GM18520 (cell line): Measurements from ENCODE around the gene SERPINC1.
"Not testable (repeated sequence)": the region's sequence is repeated elsewhere in the genome, so short reads cannot be mapped to it uniquely, and the experiment has no call there.

Experiments used
- ATAC-seq: cut with Tn5 transposase; IDR thresholded peaks from one replicate; pipeline ENCODE4 v1.9.1; 2021; ENCODE audit not compliant: unreplicated experiment

Gene SERPINC1

DNA sequence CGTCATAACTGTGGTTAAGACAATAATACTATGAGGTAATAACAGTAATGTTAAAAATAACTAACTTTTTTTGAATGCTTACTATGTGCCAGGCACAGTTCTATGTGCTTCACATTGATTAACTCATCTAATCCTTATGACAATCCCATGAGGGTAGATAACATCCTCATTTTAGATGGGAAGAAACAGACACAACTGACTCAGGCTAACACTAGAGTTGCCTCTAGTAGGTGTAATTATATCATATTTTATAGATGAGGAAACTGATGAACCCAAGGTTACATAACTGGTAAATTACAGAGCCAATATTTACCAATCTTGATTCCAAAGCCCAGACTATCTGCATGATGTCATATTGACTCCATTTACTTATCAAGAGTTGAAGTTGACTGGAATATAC is 23.5 kb downstream of the SERPINC1 start:
- ATAC-seq, result no peak

DNA sequence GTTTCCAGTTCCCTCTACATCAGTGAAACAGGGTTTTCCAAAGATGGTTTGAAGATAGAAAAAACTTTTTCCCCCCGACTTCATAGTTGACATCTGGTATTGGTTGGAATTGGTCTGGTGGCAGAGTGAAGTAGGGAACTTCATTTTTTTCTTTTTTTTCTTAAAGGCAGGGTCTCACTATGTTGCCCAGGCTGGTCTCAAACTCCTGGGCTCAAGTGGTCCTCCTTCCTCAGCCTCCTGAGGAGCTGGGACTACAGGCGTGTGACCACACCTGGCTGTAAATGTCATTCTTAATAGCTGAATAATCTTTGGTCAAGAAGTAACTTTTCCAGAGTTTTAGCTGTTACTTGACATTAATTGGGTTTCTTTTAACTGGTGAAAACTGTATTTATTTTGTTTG is 27.2 kb downstream of the SERPINC1 start:
- ATAC-seq, result no peak

DNA sequence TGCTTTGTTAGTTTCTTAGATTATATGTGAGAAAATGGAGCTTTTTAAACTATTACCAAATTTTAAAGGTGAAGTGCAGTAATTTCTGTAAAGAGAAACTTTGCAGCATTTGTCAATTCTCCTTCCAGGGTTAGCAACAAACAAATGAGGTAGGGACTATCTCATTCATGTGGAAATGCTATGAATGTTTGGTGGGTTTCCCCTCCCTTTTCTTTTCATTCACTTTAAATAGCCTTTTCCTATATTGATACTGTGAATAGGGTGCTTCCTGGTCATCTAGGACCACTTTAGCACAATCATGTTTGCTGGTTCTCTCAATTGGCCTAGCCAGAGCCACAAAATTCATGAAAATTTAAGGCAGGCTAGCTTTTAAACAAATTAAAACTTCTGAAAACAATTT is 28.4 kb downstream of the SERPINC1 start:
- no peak for ATAC-seq

DNA sequence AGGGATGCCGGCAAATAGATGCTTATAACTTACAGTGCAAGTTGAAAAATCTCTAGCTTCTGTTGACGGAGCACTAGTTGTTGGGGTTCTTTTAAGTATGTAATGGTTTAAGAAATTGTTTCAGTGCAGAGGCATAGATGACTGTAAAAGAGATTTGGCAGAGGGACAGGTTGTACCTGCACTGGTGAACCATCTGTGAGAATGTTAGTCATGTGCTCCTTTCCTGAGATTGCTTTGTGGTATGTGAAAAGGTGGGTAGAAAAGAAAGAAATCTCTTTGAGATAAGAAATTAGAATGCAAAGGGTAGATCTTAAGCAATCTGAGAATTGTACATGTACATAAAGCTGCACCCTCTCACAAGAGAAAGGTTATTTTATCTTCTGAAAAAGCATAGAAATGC is 29.5 kb downstream of the SERPINC1 start:
- ATAC-seq, result no peak

DNA sequence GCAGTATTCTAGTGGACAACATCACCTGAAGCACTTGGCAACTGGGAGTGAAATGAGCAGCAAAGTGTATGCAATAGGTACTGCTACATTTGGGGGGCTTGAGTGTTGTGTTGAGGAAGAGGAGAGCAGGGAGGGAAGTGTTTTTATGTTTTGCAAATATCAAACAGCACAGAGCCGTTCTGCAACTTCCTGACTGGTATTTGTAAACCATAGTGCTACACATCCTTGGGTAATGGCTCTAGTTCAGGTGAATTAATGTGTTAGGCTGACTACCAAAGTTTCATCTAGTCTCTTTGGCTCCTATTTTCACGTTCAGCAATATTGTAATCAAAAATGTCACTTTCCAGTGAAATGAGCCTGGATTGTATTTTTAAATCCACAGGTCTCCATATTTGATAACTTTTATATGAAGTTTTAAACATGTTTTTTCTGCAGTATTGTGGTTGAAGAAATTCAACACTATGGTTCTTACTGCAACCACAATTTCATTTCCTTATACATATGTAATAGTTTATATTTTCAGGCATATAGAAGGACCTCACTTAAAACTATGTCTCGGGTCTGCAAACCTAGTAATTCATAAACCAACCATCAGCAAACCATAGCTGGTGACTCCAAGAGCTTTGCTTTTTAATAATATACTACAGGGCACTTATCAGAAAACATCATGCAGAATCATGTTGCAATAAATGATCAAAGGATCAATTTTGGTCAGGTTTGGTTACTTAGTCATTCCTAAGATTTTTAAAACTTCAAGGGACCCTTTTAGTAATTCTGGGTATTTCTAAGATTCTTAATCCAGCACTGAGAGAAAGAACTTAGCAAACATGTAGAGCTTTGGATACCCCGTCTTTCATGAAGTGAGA is 30.1 kb downstream of the SERPINC1 start:
- ATAC-seq, result no peak

DNA sequence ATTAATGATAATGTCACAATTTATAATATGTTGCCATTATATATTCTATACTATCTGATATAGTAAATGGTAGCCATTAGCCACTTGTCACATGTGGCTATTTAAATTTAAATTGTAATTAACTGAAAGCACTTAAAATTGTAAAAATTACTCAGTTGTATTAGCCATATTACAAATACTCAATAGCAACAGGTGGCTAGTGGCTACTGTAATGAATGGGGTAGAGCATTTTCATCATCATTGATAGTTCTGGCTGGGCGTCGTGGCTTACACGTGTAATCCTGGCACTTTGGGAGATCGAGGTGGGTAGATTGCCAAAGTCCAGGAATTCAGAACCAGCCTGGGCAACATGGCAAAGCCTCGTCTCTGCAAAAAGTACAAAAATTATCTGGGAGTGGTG is 32.4 kb downstream of the SERPINC1 start:
- ATAC-seq, result no peak

DNA sequence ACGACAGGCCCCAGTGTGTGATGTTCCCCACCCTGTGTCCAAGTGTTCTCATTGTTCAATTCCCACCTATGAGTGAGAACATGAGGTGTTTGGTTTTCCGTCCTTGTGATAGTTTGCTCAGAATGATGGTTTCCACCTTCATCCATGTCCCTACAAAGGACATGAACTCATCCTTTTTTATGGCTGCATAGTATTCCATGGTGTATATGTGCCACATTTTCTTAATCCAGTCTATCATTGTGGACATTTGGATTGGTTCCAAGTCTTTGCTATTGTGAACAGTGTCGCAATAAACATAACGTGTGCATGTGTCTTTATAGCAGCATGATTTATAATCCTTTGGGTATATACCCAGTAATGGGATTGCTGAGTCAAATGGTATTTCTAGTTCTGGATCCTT is 36.0 kb downstream of the SERPINC1 start:
- not testable (repeated sequence) for ATAC-seq

DNA sequence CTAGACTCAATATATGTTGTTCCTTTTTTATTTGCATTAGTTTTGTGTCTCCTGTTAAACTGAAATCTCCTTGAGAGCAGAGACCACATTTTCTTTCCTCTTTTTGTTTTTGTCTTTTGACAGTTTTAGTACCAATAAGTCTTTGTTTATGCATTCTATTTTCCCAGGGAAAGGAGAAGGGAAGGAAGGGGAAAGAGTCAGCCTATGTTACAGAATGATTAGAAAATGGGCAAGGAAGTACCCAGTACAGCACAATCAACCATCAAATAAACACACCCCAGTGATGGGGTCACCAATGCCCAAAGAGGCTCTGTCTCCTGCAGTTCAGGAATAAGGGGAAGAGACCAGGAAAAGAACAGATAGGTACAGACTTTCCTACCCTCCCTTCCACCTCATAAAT is 38.9 kb downstream of the SERPINC1 start:
- ATAC-seq, result no peak

DNA sequence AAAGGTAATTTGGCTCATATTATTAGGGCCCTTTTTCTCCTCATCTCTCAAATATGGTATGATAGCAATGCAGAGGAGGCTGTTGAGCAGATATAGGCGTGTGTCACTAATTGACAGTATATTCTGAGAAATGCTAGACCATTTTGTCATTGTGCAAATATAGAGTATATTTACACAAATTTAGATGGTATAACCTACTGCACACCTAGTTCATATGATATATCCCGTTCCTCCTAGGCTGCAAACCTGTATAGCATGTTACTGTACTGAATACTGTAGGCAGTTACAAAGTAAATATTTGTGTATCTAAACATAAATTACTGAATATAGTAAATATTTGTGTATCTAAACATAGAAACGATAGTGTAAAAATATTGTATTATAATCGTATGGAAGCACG is 40.4 kb downstream of the SERPINC1 start:
- no peak for ATAC-seq

DNA sequence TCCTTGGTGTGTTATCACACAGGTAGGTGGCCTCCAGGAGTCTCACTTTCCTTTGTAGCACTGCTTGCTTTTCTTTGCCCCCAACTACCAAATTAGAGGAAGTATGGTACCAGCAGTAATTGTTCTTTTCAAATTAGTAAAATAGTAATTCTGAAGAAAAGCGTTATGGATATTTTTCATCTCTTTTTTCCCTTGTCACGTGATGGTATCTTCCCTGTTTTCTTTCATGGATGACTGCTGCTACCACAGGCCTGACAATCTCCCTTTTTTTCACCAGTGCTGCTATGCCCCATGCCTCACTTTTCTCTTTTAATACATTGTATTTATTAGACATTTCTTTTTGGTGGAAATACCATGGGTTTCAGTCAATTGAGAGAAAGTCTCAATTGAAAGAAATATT is 45.6 kb downstream of the SERPINC1 start:
- no peak for ATAC-seq

DNA sequence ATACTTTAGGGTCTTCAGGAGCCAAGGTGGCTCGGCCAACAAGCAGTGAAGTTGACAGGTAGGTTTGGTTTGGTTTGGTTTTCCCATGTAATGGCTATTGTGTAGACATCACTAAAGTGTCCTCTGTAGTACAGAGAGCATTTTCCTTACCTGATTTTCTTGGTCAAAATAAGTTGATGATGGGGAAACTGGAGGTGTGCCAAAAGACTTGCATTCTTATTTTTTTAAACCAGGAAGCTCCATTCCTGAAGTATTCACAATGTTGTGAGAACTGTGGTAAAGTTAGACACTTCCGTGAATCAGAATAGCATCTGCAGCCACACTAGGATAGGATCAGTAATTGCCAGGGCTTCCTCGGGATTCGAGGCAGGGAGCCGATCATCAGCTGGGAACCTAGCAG is 46.0 kb downstream of the SERPINC1 start:
- no peak for ATAC-seq

DNA sequence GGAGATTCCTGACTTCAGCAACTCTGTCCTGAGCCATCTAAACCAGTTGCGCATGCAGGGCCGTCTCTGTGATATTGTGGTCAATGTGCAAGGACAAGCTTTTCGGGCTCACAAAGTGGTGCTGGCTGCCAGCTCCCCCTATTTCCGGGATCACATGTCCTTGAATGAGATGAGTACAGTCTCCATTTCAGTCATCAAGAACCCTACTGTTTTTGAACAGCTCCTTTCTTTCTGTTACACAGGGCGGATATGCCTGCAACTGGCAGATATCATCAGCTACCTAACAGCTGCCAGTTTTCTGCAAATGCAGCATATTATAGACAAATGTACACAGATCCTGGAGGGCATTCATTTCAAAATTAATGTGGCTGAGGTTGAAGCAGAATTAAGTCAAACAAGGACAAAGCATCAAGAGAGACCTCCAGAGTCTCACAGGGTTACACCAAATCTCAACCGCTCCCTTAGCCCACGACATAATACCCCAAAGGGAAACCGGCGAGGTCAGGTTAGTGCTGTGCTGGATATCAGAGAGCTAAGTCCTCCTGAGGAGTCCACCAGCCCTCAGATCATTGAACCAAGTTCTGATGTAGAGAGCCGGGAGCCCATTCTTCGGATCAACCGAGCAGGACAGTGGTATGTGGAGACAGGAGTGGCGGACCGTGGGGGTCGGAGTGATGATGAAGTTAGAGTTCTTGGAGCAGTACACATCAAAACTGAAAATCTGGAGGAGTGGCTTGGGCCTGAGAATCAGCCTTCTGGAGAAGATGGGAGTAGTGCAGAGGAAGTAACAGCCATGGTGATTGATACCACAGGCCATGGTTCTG is 46.7 kb downstream of the SERPINC1 start:
- ATAC-seq, result peak; percentile 19

DNA sequence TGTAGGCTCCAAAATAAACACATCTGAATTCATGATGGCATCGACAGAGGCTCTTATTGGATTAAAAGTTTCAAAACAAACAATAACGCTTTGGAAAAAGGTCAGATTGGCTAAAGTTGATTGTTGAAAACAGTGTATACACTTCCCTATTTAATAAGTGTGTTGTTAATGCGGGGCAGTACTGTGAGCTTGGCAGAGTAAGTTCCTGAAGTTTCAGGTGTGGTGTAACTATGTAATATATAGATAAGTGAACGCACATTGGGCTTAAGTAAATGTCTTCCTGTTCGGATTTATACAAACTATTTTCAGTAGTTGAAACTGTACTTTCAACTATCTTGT is 48.1 kb downstream of the SERPINC1 start:
- no peak for ATAC-seq

DNA sequence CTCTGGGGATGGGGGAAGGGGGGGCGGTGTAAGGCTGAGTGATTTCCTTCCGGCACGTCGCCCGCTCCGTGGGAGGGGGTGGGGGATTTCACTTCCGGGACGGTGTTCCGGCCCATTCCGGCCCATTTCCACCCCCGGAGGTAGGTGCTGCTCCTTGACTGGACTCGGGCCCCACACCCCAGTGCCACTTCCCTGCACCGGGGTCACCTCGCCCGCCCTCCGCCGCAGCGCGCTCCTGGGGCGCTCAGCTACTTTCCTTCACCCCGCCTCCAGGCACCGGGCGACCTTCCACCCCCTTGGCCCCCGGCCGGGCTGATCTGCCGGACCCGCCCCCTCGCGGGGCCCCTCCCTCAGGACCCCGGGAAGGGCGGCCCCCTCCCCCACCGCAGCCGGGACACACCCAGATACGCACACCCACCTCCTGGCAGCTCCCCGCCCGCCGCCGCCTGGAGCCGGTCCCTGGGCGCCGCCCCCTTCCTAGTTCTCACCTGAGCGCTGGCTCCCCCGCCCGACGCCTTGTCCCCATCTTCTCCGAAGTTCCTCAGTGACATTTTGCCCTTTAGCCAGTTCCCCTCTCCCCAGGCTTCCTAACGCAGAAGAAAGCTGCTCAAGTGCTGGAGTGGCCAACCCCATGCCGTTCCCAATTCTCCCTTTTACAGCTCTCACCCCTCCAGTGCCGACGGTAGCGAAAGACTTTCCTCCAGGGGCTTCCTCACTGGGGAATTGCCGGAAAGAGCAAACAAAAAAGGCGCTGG is 48.7 kb downstream of the SERPINC1 start, which contains the start of gene ZBTB37:
ZBTB37 (plus strand) TSS at position 115 of the 755 bp plus-strand sequence. CDS start 1,846 bp downstream, outside the sequence.
- peak; percentile 32 for ATAC-seq

DNA sequence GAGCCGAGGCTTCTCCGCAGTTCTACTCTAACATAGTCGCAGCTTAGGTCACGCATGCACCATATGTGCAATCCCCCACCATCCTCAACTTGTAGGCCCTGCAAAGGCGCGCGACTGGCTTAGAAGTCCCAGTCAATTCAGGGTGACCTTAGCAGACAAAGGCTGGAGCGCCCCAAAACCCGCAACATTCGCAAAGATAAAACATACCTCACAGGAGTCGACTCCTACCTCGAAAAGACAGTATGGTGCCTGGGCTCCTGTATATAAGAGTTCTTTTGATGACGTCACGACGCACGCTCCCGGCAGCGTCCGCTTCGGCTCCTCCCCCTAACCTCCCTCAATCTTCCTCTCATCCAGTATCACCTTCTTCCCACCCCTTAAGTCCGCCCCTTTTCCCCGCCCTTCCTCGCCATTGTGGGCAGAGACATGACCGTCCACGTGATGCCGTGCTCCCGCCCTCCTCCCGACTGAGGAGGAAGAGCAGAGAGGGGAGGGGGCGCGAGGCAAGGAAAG is 49.3 kb downstream of the SERPINC1 start, which contains the start of gene GAS5:
GAS5 (minus strand) TSS at position 237 of the 513 bp plus-strand sequence.
- peak; percentile 57 for ATAC-seq

DNA sequence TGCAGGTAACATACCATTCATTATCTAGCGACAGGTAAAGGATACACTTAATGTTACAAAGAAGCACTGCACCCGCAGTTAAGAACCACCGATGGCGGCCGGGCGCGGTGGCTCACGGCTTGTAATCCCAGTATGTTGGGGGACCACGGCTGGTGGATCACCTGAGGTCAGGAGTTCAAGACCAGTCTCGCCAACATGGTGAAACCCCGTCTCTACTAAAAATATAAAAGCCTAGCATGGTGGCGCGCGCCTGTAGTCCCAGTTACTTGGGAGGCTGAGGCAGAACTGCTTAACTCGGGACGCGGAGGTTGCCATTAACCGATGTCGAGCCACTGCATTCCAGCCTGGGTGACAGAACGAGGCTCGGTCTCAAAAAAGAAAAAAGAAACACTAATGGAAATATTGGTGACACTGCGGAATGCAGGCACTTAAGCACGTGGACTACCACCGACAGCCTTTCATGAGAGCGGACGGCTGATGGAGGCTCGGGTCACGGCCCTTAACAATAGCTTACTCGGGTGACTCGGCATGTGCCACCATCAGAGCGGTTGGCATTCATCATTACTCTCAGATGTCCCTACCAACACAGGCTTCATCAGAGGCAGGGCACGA is 49.9 kb downstream of the SERPINC1 start:
- ATAC-seq, result no peak

DNA sequence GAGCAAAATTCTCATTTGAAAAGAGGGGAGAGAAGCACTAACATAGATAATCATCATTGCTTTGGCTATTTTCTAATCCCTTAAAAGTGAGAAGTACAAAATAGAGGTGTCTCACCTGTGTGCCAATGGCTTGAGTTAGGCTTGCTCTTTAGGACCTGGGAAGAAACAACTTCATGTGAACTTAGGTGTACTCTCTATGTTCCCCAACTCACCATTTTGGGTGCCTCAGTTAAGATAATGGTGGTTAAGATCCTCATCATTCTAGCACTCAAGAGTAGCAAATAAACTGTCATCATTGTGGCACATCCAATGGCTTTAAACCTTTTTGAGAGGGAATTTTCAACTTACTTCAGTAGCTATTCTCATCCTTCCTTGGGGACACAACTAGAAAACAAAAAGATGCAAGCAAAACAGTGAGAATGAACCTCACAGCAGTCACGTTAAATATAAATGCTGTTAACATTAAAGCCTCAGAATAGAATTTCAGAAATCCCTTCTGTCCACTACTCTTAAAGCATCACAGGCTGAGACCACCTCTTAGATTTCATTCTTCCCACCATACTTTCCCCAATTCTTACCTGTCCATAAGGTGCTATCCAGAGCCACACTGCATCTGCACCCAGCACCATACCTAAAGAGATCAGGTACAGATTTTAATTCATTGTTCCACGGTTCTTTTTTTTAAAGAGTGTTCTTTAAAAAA is 50.6 kb downstream of the SERPINC1 start:
- ATAC-seq, result no peak

DNA sequence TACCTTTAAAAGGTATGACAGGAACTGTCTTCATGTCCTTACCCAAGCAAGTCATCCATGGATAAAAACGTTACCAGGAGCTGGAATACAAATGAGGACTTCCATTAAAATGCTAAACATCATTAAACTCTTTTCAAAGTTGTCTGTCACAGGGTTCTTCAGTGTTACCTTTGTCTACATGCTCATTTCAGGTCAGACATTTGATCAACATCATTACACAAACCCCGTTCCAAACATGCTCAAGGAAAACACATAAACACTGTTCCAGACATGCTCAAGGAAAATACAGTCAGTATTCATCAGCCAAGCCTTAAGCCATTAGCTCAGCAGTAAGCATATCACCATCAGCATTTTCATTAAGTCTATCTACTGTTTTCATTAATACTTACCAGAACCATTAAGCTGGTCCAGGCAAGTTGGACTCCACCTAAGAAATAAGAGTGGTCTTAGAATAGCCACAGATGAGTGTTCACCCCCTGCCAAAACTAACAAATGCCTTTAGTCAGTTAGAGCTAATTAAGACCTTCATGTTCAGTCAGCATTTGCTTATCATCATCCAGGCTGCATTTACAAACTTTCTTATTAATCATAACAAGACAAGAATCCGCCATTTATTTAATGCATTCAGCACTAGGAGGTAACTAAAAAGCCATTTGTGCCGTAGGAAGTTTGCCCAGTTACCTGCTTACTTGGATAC is 51.5 kb downstream of the SERPINC1 start:
- no peak for ATAC-seq

DNA sequence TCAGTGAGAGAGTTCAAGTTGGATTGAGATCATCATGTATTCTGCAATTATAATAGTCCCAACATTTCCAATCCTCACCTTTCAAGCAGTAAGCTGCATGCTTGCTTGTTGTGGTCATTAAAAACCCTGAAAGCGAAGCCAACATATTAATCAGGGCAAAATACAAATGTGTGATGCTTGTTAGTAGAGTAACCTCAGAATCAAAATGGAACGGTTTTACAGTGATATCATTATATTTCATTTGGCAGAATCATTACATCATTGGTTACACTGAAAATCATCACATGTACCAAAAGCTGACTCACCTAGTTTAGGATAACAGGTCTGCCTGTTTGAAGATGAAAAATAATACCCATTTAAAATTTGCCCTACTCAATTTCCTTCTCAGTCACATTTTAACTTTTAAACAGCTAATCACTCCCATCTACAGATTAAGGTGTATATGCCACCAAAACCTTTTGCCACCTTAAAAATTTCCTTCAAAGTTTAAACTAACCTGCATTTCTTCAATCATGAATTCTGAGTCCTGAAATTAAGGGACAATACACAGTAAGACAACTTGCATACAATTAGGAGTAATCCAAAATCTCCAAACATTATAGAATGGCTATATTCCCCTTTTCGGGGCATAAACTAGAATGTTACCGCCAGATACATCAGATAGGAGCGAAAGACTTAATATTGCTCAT is 52.8 kb downstream of the SERPINC1 start:
- ATAC-seq, result no peak
